WTC11 (cell line): ENCODE data around the gene NOD1.

Experiments
- ZNF317 ChIP-seq: sonication (generic); formaldehyde crosslinking; IDR thresholded peaks from 2 replicates; pipeline ENCODE4 v1.8.1; 2023; ENCODE audit warnings: low read depth, mild to moderate bottlenecking, moderate library complexity, missing genetic modification reagents, borderline replicate concordance
- TF ChIP-seq, protein P1 (sequence below): sonication (generic); formaldehyde crosslinking; conservative IDR thresholded peaks from 2 replicates; pipeline ENCODE4 v1.8.1; 2022; ENCODE audit warnings: mild to moderate bottlenecking, missing genetic modification reagents
- TF ChIP-seq, protein P2 (sequence below): fragments of 200-600 bp; IDR thresholded peaks from 2 replicates; pipeline ENCODE4 v1.8.0; 2022; ENCODE audit warnings: antibody characterized with exemption

DNA sequence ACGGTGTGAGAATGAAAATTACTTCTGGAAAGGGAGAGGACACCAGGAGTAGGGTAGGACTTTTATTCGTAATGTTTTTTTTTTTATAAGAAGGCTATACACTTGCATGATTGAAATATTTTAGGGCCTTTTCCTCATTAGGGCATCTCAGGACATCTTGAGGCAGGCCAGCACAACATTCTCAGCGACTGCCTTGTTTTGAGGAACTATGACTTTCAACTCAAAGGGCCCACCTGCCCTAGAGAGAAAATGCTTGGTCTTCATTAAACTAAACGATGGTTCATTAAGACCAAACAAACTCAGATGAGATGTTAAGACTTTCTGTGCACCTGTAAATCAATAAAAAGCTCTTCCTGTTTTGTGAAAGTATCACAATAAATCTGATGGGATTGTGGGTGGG is 11.3 kb downstream of the NOD1 start:
- no peak for TF ChIP-seq ZNF317 (CRISPR knock-in tag)
- TF ChIP-seq, protein P1, sequence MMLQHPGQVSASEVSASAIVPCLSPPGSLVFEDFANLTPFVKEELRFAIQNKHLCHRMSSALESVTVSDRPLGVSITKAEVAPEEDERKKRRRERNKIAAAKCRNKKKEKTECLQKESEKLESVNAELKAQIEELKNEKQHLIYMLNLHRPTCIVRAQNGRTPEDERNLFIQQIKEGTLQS, result no peak
- TF ChIP-seq, protein P2, sequence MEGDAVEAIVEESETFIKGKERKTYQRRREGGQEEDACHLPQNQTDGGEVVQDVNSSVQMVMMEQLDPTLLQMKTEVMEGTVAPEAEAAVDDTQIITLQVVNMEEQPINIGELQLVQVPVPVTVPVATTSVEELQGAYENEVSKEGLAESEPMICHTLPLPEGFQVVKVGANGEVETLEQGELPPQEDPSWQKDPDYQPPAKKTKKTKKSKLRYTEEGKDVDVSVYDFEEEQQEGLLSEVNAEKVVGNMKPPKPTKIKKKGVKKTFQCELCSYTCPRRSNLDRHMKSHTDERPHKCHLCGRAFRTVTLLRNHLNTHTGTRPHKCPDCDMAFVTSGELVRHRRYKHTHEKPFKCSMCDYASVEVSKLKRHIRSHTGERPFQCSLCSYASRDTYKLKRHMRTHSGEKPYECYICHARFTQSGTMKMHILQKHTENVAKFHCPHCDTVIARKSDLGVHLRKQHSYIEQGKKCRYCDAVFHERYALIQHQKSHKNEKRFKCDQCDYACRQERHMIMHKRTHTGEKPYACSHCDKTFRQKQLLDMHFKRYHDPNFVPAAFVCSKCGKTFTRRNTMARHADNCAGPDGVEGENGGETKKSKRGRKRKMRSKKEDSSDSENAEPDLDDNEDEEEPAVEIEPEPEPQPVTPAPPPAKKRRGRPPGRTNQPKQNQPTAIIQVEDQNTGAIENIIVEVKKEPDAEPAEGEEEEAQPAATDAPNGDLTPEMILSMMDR, result no peak
